IMR-90 (cell line): ENCODE data around the gene CACNA2D3. TPM values are rescaled to one million over a fixed set of nuclear protein-coding genes. Genes with fewer than 3 reads are reported as not detected.

Source experiments
- ATAC-seq: fragments of 200-7000 bp; cut with Tn5 transposase; 2 replicates; pipeline ENCODE4 v1.9.1; 2020; ENCODE audit warnings: low read depth, mild to moderate bottlenecking, moderate library complexity
- BruUV-seq: library from RNA; stranded (reverse); fragments of 400-500 nt; replicated peaks from 2 replicates; lab custom pipeline; 2021; lab: Mats Ljungman, UMichigan
- CTCF ChIA-PET: fragments of 300-600 bp; formaldehyde crosslinking; extraction: SDS; loops from one replicate; lab custom pipeline; 2021; ENCODE audit warnings: antibody characterized with exemption; lab: Yijun Ruan, JAX
- POLR2A ChIA-PET: fragments of 300-600 bp; sonication (Branson Sonifier 250); formaldehyde crosslinking; loops from one replicate; lab custom pipeline; 2022; ENCODE audit warnings: antibody characterized with exemption; ENCODE audit not compliant: unreplicated experiment; lab: Charles Lee
- DNase-seq: peaks from one replicate; pipeline ENCODE4 v3.0.0; 2013
- H2AFZ ChIP-seq: replicated peaks from 2 replicates; pipeline ENCODE3; 2013; ENCODE audit warnings: low read length, mild to moderate bottlenecking; ENCODE audit not compliant: poor library complexity
- H2AK5ac ChIP-seq: 2 replicates; pipeline ENCODE4 v1.6.1; 2013; ENCODE audit warnings: low read depth, low read length, inconsistent platforms
- H2AK9ac ChIP-seq: replicated peaks from 2 replicates; pipeline ENCODE3; 2013; ENCODE audit warnings: mild to moderate bottlenecking, low read depth, low read length, moderate library complexity; ENCODE audit not compliant: poor library complexity
- H2BK120ac ChIP-seq: 2 replicates; pipeline ENCODE4 v1.6.1; 2013; ENCODE audit warnings: low read depth, low read length, inconsistent platforms
- H2BK15ac ChIP-seq: 3 replicates; pipeline ENCODE4 v1.6.1; 2013; ENCODE audit warnings: low read depth, low read length, inconsistent platforms
- H2BK20ac ChIP-seq: 2 replicates; pipeline ENCODE4 v1.6.1; 2013; ENCODE audit warnings: low read depth, mild to moderate bottlenecking, inconsistent platforms, low read length, moderate library complexity
- H2BK5ac ChIP-seq: 2 replicates; pipeline ENCODE4 v1.6.1; 2013; ENCODE audit warnings: mild to moderate bottlenecking, low read depth, low read length, inconsistent platforms; ENCODE audit not compliant: poor library complexity, severe bottlenecking
- H3K14ac ChIP-seq: replicated peaks from 2 replicates; pipeline ENCODE4 v1.6.1; 2013; ENCODE audit warnings: low read depth, low read length, inconsistent platforms
- H3K18ac ChIP-seq: 2 replicates; pipeline ENCODE4 v1.6.1; 2013; ENCODE audit warnings: low read depth, low read length, control low read depth
- H3K23ac ChIP-seq: 2 replicates; pipeline ENCODE4 v1.6.1; 2013; ENCODE audit warnings: low read depth, low read length, inconsistent platforms
- H3K27ac ChIP-seq: 2 replicates; pipeline ENCODE4 v1.5.1; 2013; ENCODE audit warnings: mild to moderate bottlenecking, control low read depth, low read length; ENCODE audit not compliant: insufficient read depth
- H3K27me3 ChIP-seq: 2 replicates; pipeline ENCODE4 v1.6.1; 2013; ENCODE audit warnings: low read length; ENCODE audit not compliant: control insufficient read depth, insufficient read depth
- H3K36me3 ChIP-seq: 2 replicates; pipeline ENCODE4 v1.6.1; 2013; ENCODE audit warnings: low read length, mixed read lengths; ENCODE audit not compliant: control insufficient read depth, insufficient read depth
- H3K4ac ChIP-seq: 2 replicates; pipeline ENCODE4 v1.6.1; 2013; ENCODE audit warnings: low read depth, low read length, inconsistent platforms
- H3K4me1 ChIP-seq: 2 replicates; pipeline ENCODE4 v1.6.1; 2013; ENCODE audit warnings: low read length, mixed read lengths; ENCODE audit not compliant: control insufficient read depth, insufficient read depth
- H3K4me2 ChIP-seq: 2 replicates; pipeline ENCODE4 v1.6.1; 2013; ENCODE audit warnings: low read depth, mild to moderate bottlenecking, control low read depth, low read length, moderate library complexity
- H3K4me3 ChIP-seq: 2 replicates; pipeline ENCODE4 v1.5.1; 2013; ENCODE audit warnings: low read depth, mild to moderate bottlenecking, control low read depth, low read length, moderate library complexity; ENCODE audit not compliant: insufficient read depth
- H3K56ac ChIP-seq: 2 replicates; pipeline ENCODE4 v1.6.1; 2013; ENCODE audit warnings: low read length, inconsistent platforms; ENCODE audit not compliant: insufficient read depth; ENCODE audit errors: extremely low read depth
- H3K79me1 ChIP-seq, 2 experiments: 2 replicates each; pipeline ENCODE4 v1.6.1; 2013; ENCODE audit warnings: low read length in 2 of 2, inconsistent platforms in 1 of 2, low read depth in 1 of 2
- H3K9ac ChIP-seq: 2 replicates; pipeline ENCODE4 v1.6.1; 2013; ENCODE audit warnings: low read depth, low read length, control low read depth
- H3K9me1 ChIP-seq: 2 replicates; pipeline ENCODE4 v1.6.1; 2013; ENCODE audit warnings: low read length, inconsistent platforms; ENCODE audit not compliant: insufficient read depth
- H3K9me3 ChIP-seq: 2 replicates; pipeline ENCODE4 v1.6.1; 2013; ENCODE audit warnings: low read length; ENCODE audit not compliant: control insufficient read depth, insufficient read depth
- H4K20me1 ChIP-seq: 2 replicates; pipeline ENCODE4 v1.6.1; 2013; ENCODE audit warnings: low read length, inconsistent platforms; ENCODE audit not compliant: insufficient read depth
- H4K5ac ChIP-seq: 2 replicates; pipeline ENCODE4 v1.6.1; 2013; ENCODE audit warnings: mild to moderate bottlenecking, low read depth, low read length, control low read depth
- H4K8ac ChIP-seq, 2 experiments: 2 replicates each; pipeline ENCODE4 v1.6.1; 2013; ENCODE audit warnings: low read depth in 2 of 2, low read length in 2 of 2, control low read depth in 1 of 2, inconsistent platforms in 1 of 2
- H4K91ac ChIP-seq: 2 replicates; pipeline ENCODE4 v1.6.1; 2013; ENCODE audit warnings: low read depth, low read length, inconsistent platforms; ENCODE audit not compliant: insufficient read depth
- CHD1 ChIP-seq: IDR thresholded peaks from 2 replicates; pipeline ENCODE4 v1.6.1; 2012; ENCODE audit warnings: low read depth, low read length, improper control_type of control experiment
- MAFK ChIP-seq: IDR thresholded peaks from 2 replicates; pipeline ENCODE4 v1.6.1; 2012; ENCODE audit warnings: low read depth, low read length, improper control_type of control experiment
- MXI1 ChIP-seq: IDR thresholded peaks from 2 replicates; pipeline ENCODE4 v1.6.1; 2012; ENCODE audit warnings: low read depth, mild to moderate bottlenecking, low read length, moderate library complexity, borderline replicate concordance
- RAD21 ChIP-seq: IDR thresholded peaks from 2 replicates; pipeline ENCODE4 v1.6.1; 2012; ENCODE audit warnings: low read length, improper control_type of control experiment
- RFX5 ChIP-seq: IDR thresholded peaks from 2 replicates; pipeline ENCODE4 v1.8.0; 2012; ENCODE audit warnings: low read depth, mild to moderate bottlenecking, low read length, moderate library complexity
- WGBS, 2 experiments: methylation state at CpG; one replicate each; pipeline versions ENCODE4 v1.1.5 to v1.1.7; 2013; ENCODE audit warnings: missing lambda C conversion rate in 2 of 2; ENCODE audit not compliant: insufficient read length in 1 of 2; ENCODE audit errors: extremely low coverage in 2 of 2; 5-methylcytosine and 5-hydroxymethylcytosine counted together
- dilution Hi-C: fragments of 300-500 bp; cut with HindIII; formaldehyde crosslinking; loops from one replicate; pipeline ENCODE4 v1.14.3; 2018; ENCODE audit warnings: low sequenced_read_pairs; ENCODE audit not compliant: unreplicated experiment
- in situ Hi-C: fragments of 300-500 bp; cut with MboI; formaldehyde crosslinking; loops from 3 replicates; pipeline ENCODE4 v1.14.3; 2019; ENCODE audit warnings: low sequenced_read_pairs, inconsistent platforms, mixed read lengths
- intact Hi-C: fragments of 100-400 bp; cut with micrococcal nuclease; formaldehyde crosslinking; loops from 2 replicates; pipeline ENCODE4 v1.10.0; 2022
- polyA plus RNA-seq, 3 experiments: library from polyadenylated mRNA; depleted of rRNA; stranded (reverse); fragments of >200 nt; gene quantifications; 2 replicates each; pipeline ENCODE4 v1.2.3, GENCODE V29; 2012; ENCODE audit warnings: low replicate concordance in 1 of 3
- total RNA-seq: library from RNA; depleted of rRNA; stranded (reverse); fragments of >200 nt; gene quantifications from 2 replicates; pipeline ENCODE4 v1.2.3, GENCODE V29; 2012
- TF ChIP-seq, protein P1 (sequence below): fragments of 150-350 bp; IDR thresholded peaks from 2 replicates; pipeline ENCODE4 v1.6.1; 2017; ENCODE audit warnings: mild to moderate bottlenecking, antibody characterized with exemption, low read length, low read depth

CACNA2D3 gene
- total and polyA plus RNA-seq, 2 of the 4 experiments (the other 2 are of a cell fraction) = 0.36 to 0.41 TPM

- CTCF ChIA-PET = no interaction called here
- Histone ChIP-seq H2AK9ac (no peak overlapping the region), H3K56ac (no peak overlapping the region), H4K91ac (no peak overlapping the region), H3K4me2 (no peak overlapping the region), H2BK15ac (no peak overlapping the region), H4K20me1 (no peaks in the 10 kb centered on the region), H2AFZ (no peak overlapping the region), H4K5ac (no peak overlapping the region), H3K4ac (no peak overlapping the region), H3K9me3 (peaks cover 25% of the 10 kb centered on the region), H3K14ac (no peak overlapping the region), H3K4me3 (no peak overlapping the region), H3K79me1 (no peaks in the 10 kb centered on the region), H2BK5ac (no peak overlapping the region), H2BK20ac (no peak overlapping the region), H4K8ac (no peak overlapping the region), H2BK120ac (no peak overlapping the region), H3K4me1 (no peaks in the 10 kb centered on the region), H3K36me3 (no peaks in the 10 kb centered on the region), H3K27ac (no peak overlapping the region), H3K9me1 (no peaks in the 10 kb centered on the region), H3K27me3 (no peaks in the 10 kb centered on the region), H2AK5ac (no peak overlapping the region), H3K9ac (no peak overlapping the region), H3K18ac (no peak overlapping the region), H3K23ac (no peak overlapping the region)
- POLR2A ChIA-PET = no interaction called here
- intact Hi-C loops (no loop called here), dilution Hi-C loops (no loop called here), in situ Hi-C loops (no loop called here)
- TF ChIP-seq, protein P1, sequence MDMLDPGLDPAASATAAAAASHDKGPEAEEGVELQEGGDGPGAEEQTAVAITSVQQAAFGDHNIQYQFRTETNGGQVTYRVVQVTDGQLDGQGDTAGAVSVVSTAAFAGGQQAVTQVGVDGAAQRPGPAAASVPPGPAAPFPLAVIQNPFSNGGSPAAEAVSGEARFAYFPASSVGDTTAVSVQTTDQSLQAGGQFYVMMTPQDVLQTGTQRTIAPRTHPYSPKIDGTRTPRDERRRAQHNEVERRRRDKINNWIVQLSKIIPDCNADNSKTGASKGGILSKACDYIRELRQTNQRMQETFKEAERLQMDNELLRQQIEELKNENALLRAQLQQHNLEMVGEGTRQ = no peak
- TF ChIP-seq CHD1 (no peak), RFX5 (no peak), MAFK (no peak), RAD21 (no peak), MXI1 (no peak)
- ATAC-seq = no peak
- no peak for DNase-seq
- WGBS, 2 experiments = 0% methylated on average over 1 of the region's 9 CpGs; no CpG with 5 or more reads in 1 of the 2 experiments
- no TSS peak for BruUV-seq
Observed at GRCh38 chr3:54198556-54198955, 76.2 kb downstream of the CACNA2D3 start.
